Stimulated activated naive CD8-positive, alpha-beta T cell treated with anti-CD3 and anti-CD28 coated beads, Interleukin-15, amount 100 ng/mL, for 72 hours (primary cell): ENCODE results near the gene IFFO2.

Experiments
- ATAC-seq: fragments of 150-1000 bp; cut with Tn5 transposase; 2 replicates; pipeline ENCODE4 v1.10.0; 2021; ENCODE audit warnings: mild to moderate bottlenecking, moderate library complexity
- DNase-seq, 2 donors: peaks; one replicate each; pipeline ENCODE4 v3.0.0; 2021 to 2022
- H3K27ac Mint-ChIP-seq, 2 donors: one replicate each; pipeline ENCODE4 v1.8.0; 2022; ENCODE audit warnings: mild to moderate bottlenecking in 2 of 2, mixed read lengths in 2 of 2, moderate library complexity in 2 of 2
- H3K27me3 Mint-ChIP-seq: one replicate; pipeline ENCODE4 v1.8.0; 2022; ENCODE audit warnings: mixed read lengths
- H3K4me1 Mint-ChIP-seq: one replicate; pipeline ENCODE4 v1.8.0; 2022; ENCODE audit warnings: mild to moderate bottlenecking, mixed read lengths
- H3K4me3 Mint-ChIP-seq, 2 donors: one replicate each; pipeline ENCODE4 v1.8.0; 2022; ENCODE audit warnings: mild to moderate bottlenecking in 2 of 2, mixed read lengths in 2 of 2, moderate library complexity in 1 of 2
- H3K9me3 Mint-ChIP-seq, 2 donors: one replicate each; pipeline ENCODE4 v1.8.0; 2022; ENCODE audit warnings: mixed read lengths in 2 of 2

IFFO2 gene

DNA sequence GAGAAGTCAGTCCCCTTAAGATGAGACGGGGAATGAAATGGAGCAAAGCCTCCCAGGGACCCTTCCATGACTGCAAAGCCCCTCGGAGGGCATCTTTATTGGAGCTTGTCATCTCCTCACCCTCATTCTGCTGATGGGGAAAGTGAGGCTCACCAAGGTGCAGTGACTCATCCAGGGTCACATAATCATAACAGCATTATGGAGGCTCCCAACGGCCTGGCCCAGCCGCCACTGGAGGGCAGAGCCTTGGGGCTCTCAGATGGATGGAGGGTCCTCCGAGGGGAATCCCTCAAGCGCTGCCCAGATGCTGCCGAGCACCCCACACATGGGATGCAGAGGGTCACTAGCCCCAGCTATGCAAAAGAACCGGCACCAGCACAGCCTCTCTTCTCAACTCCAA lies 18.9 kb downstream of the IFFO2 start:
- Mint-ChIP-seq H3K27ac (no peak overlapping the region), H3K9me3 (no peaks in the 10 kb centered on the region), H3K27me3 (no peaks in the 10 kb centered on the region), H3K4me1 (peaks cover 85% of the 10 kb centered on the region), H3K4me3 (no peak overlapping the region)
- DNase-seq (no peak), ATAC-seq (no peak)

DNA sequence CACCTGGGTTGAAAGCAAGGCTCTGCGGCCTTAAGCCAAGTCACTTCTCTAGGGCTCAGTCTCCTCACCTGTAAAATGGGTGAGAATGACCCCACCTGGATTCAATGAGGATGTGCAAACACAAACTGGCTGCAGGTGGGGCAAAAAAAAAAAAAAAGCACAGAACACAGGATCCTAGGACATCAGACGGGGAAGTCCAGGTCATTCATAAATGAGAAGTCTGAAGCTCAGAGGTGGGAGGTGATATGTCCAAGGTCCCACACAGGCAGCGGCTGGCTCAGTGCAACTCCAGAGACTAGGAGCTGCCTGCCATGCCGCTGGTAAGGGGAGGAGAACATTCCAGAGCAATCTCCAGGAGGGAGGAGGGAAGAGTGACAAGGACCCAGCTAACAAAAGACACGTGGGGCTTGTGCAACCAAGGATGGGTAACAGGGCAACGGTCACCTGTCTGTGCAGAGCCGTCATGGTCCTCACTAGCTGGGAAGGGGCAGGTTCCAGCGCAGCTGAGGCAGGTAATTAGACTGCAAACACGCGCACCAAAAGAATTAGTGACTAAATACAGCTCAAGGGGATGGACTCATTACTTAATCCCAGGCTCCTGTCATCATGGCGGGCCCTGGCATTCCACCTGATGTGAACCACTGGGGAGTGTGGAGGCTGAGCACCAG lies 19.5 kb downstream of the IFFO2 start:
- peaks cover 89% of the 10 kb centered on the region for H3K4me1 Mint-ChIP-seq
- H3K27ac Mint-ChIP-seq = no peak overlapping the region
- no peaks in the 10 kb centered on the region for H3K9me3 Mint-ChIP-seq

DNA sequence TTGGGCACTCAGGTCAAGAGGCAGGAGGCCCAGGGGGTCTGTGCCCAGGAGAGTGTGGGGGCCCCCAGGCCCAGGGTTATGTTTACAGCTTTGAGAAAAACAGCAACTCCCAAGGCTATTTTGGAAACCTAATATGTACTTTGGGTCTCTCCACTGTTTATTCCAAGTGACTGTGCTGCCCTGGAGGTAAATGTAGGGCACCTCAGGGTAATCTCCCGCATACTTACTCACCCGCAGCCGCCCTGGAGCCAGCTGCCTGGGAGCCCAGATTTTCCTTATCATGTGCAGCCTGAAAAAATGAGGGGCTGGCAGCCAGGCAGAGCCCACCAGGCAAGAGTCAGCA lies 20.0 kb downstream of the IFFO2 start:
- no peak for DNase-seq
- no peaks in the 10 kb centered on the region for H3K27me3 Mint-ChIP-seq
- H3K9me3 Mint-ChIP-seq = no peaks in the 10 kb centered on the region
- H3K27ac Mint-ChIP-seq = peak overlapping the region in 1 of 2 donors; percentile 55
- no peak for ATAC-seq
- H3K4me1 Mint-ChIP-seq = peaks cover 89% of the 10 kb centered on the region
- no peak overlapping the region for H3K4me3 Mint-ChIP-seq

More for the DNA sequence above, 19.5 kb downstream of the IFFO2 start:
- no peak for ATAC-seq
- Mint-ChIP-seq H3K4me3 (no peak overlapping the region), H3K27me3 (no peaks in the 10 kb centered on the region)
- no peak for DNase-seq

DNA sequence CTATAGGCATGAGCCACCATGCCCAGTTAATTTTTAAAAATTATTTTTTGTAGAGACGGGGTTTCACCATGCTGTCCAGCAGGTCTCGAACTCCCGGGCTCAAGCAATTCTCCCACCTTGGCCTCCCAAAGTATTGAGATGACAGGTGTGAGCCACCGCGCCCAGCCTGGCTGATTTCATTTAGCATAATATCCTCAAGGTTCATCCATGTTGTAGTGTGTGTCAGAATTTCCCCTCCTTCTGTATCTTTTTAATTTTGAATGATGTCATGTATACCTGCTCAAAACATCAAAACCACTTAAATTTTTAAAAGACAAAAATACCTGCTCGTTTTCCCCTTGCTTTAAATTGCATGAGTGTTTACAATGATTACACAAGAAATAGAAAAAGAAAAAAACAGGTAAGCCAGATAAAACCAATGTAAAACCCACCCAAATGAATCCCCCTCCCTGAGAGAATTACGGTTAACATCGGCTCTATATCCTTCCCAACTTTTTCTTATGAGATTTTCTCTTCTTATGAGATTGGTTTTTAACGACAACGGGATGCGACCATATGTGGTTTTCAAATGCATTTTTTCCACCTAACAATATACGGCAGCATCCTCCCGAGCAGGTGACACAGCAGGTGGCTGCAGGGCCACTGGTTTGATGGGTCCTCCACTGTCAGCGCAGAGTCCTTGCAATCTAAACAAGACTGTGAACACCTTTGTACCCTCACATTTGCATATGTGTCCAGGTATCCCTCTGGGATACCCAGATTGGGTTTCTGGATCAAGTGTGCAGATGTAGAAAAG lies 22.1 kb downstream of the IFFO2 start:
- no peak for DNase-seq
- Mint-ChIP-seq H3K27ac (peak overlapping the region in 1 of 2 donors; percentile 81), H3K27me3 (no peaks in the 10 kb centered on the region), H3K4me3 (peak overlapping the region in 1 of 2 donors; percentile 59), H3K4me1 (peaks cover 90% of the 10 kb centered on the region), H3K9me3 (no peaks in the 10 kb centered on the region)
- ATAC-seq = no peak

DNA sequence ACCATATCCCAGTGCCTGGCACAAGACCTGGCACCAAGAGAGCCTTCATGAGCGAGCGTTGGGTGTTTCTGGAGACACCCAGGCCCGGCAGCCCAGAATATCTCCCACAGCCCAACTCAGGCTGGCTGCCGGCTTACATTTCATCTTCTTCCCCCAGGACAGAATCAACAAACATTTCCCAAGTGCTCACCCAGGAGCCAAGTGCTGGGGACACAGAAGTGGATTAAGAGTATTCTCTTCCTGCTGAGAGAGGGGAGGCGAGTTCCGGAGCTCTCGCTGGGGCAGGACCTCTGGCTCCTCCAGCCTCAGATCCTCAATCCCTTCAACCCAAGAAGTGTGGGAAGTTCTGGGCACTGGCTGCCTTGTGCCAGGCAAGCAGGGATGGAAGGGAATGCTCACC lies 23.6 kb downstream of the IFFO2 start:
- H3K4me1 Mint-ChIP-seq = peaks cover 100% of the 10 kb centered on the region

DNA sequence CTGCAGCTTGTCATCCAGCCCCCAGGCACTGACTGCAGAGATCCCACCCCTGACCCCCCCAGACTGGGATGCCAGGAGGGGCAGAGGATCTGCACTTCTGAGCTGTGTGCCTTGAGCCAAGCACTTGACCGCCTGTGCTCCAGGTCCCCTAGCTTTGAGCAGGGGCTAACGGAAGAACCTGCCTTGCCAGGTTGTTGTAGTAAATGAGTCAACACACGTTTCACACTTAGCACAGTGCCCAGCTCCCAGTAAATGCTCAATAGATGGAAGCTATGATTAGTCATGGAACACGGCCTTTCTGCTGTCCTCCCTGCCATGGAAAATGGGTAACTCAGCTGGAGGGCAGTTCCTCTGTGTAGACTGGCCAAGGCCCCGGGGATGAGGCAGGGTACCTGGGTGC lies 24.1 kb downstream of the IFFO2 start:
- no peak overlapping the region for H3K4me3 Mint-ChIP-seq
- H3K27me3 Mint-ChIP-seq = no peaks in the 10 kb centered on the region
- H3K9me3 Mint-ChIP-seq = no peaks in the 10 kb centered on the region
- DNase-seq = no peak
- ATAC-seq = no peak
- H3K27ac Mint-ChIP-seq = no peak overlapping the region
- H3K4me1 Mint-ChIP-seq = peaks cover 100% of the 10 kb centered on the region

More for the DNA sequence above, 23.6 kb downstream of the IFFO2 start:
- Mint-ChIP-seq H3K27ac (no peak overlapping the region), H3K9me3 (no peaks in the 10 kb centered on the region), H3K27me3 (no peaks in the 10 kb centered on the region), H3K4me3 (no peak overlapping the region)
- no peak for DNase-seq
- no peak for ATAC-seq

DNA sequence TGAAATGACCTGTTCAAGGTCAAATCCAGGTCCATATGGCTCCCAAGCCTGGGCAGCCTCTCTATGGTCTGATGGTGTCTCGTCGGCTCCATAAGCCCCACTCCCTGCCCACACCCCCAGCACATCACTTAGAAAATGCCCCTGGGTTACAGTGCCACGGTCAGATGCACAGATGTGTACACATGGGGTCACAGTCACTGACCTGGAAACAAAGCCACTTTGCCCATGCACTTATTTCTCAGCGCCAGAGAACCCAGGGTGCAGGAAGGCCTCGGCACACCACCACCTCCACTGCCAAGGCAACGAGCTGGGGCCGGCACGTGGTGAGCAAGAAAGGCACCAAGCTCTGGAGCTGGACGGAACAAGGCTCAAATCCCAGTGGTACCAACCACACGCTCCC lies 24.7 kb downstream of the IFFO2 start:
- DNase-seq (no peak), ATAC-seq (no peak)
- Mint-ChIP-seq H3K27ac (no peak overlapping the region), H3K27me3 (no peaks in the 10 kb centered on the region), H3K4me1 (peaks cover 100% of the 10 kb centered on the region), H3K4me3 (no peak overlapping the region), H3K9me3 (no peaks in the 10 kb centered on the region)

DNA sequence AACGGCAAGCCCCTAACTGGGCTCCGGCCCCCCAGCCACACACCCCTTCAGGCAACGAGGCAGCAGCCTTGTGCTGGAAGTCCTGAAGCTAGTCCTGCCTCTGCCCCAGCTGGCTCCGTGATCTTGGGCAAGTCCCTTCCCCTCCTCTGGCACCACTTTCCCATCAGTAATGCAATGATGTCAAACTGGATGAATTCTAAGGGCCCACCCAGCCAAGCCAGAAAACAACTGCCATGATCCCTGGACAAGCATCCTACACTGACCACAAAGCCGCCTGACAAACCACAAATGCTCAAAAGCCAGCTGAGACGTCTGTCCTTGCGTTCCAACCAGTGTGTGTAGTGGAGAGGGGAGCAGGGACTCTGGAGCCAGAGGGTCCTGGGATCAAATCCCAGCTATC lies 26.8 kb downstream of the IFFO2 start:
- ATAC-seq (no peak), DNase-seq (no peak)
- Mint-ChIP-seq H3K9me3 (no peaks in the 10 kb centered on the region), H3K4me3 (no peak overlapping the region), H3K27ac (no peak overlapping the region), H3K4me1 (peaks cover 100% of the 10 kb centered on the region), H3K27me3 (no peaks in the 10 kb centered on the region)

DNA sequence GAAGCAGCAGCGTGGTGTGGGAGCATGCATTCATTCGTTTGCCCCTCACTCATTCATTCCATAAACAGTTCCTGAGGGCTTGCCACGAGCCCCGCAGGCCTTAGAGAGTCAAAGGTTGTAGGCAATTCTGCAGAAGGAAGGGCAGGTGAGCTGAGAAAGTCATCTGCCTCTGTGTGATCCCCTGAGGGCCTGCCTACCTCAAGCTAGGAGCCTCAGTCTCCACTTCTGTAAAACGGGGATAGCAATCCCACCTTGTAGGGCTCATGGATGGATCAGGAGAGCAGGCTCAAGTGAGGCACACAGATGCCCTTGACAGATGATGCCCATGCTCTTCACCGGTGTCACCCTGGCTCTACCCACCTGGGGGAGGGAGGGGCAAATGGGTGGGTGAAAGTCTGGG lies 27.5 kb downstream of the IFFO2 start:
- no peak for ATAC-seq
- Mint-ChIP-seq H3K27ac (no peak overlapping the region), H3K4me1 (peaks cover 100% of the 10 kb centered on the region), H3K27me3 (no peaks in the 10 kb centered on the region), H3K4me3 (peak overlapping the region in 1 of 2 donors; percentile 64), H3K9me3 (no peaks in the 10 kb centered on the region)
- no peak for DNase-seq

DNA sequence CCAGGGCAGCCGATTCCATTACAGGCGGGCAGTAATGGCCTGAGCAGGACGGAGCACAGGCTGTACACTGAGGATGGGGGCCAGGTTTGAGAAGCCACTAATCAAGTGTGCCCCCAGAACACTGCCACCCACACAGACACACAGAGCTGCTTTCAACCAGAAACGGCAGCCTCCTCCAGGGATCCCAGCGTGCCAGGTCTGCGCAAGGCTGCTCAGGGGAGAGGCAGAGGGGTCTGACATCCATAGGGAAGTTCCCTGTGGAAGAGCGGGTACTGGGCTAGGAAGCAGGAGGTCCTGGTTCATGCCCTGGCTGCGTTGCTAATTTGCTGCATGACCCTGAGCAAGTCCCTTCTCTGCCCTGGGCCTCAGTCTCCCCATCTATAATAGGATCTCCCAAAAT lies 28.1 kb downstream of the IFFO2 start:
- H3K4me3 Mint-ChIP-seq = peak overlapping the region; percentile 89 to 97
- no peaks in the 10 kb centered on the region for H3K9me3 Mint-ChIP-seq

DNA sequence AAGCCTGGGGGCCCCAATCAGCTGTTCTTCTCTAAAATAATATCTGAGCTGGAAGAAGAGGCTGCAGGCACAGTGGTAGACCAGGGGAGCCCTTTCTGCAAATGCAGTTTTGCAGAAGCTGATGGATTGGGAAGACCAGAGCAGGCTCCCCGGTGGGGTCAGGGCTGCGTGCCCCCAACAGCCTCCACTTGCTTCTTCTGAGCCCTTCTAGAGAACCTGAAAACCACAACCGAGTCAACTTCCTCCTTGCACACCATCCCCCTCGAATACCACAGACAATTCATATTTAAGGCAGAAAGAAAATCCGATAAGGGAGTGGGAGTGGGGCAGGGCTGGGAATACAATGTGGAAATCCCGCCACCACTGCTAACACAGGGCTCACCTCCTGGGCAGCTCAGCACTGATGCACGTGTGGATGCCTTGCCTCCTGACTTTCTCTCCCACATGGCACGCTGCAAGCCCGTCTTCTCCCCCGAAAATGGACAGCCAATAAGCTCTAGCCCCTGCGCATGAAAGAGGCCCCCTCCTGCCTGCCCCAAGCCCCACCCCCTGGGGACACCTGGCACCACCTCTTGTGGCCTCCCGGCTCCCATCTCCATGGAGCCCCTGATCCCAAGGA lies 28.7 kb downstream of the IFFO2 start:
- peak; percentile 45 to 49 for DNase-seq
- peak overlapping the region; percentile 97 to 99 for H3K27ac Mint-ChIP-seq
- no peaks in the 10 kb centered on the region for H3K27me3 Mint-ChIP-seq
- no peaks in the 10 kb centered on the region for H3K9me3 Mint-ChIP-seq
- peak overlapping the region; percentile 89 to 97 for H3K4me3 Mint-ChIP-seq
- peak; percentile 41 for ATAC-seq
- peaks cover 100% of the 10 kb centered on the region for H3K4me1 Mint-ChIP-seq

More for the DNA sequence above, 28.1 kb downstream of the IFFO2 start:
- ATAC-seq = no peak
- DNase-seq = no peak
- Mint-ChIP-seq H3K4me1 (peaks cover 100% of the 10 kb centered on the region), H3K27ac (peak overlapping the region; percentile 97 to 99), H3K27me3 (no peaks in the 10 kb centered on the region)

DNA sequence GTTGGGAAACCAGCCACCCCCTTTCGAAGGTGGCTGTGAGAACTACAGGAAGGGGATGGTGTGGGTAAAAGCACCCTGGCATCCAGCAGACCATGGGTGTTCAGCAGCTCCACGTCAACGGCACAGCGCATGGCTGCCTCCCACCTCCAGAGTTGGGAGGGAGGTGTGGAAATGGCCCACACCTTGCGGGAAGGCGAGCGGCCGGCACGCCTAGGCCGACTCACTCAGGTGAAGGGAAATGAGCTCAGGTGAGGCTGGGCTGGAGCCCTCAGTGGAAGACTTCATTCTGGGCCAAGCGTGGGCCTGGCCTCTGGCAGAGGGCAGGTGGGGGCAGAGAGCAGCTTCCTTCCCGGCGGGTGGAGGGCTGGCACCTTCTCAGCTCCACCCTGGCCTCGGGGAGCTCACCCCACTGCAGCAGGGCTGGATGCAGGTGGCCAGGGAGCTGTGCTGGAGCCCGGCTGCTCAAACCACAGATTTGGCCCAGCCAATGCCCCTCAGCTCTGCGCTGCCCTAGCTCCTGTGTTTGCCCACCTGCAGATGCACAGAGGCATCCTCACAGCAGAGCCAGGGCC lies 29.3 kb downstream of the IFFO2 start:
- no peaks in the 10 kb centered on the region for H3K9me3 Mint-ChIP-seq
- peak; percentile 62 for ATAC-seq
- H3K27me3 Mint-ChIP-seq = no peaks in the 10 kb centered on the region
- H3K27ac Mint-ChIP-seq = peak overlapping the region; percentile 97 to 99
- peaks cover 100% of the 10 kb centered on the region for H3K4me1 Mint-ChIP-seq
- DNase-seq = no peak
- H3K4me3 Mint-ChIP-seq = peak overlapping the region; percentile 89 to 97

DNA sequence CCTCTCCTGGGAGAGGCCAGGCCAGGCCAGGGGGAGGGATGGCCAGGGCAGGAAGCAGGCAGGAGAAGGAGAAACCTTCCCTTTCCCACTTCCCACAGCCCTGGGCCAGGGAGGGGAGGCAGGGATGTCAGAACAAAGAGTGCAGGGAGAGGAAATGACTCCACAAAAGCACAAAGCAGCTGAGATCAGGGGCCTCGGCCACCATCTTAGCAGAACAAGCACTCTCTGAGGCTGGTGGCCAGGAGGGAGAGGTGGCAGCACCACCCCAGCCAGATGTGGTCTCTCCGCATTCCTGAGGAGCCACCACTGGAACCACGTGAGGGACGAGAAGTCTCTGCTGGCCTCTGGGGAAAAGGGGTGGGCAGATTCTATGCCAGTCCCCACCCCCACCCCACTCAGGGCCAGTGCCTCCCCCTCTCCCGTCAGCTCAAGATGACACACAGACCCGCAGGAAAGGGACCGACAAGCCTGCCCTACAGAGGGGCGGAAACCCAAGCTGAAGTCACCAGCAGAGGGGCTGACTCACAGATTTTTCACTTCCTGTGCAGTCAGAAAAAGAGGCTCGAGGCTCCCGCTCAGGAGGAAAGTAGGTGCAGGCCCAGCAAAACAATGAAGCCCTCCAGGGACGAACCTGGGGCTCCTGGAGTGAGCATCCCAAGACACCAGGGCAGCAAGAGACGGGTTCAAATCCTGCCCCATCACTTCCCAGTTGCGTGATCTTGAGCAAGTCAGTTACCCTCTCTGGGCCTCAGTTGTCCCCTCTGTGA lies 30.0 kb downstream of the IFFO2 start:
- H3K4me1 Mint-ChIP-seq = peaks cover 95% of the 10 kb centered on the region
- H3K27ac Mint-ChIP-seq = peak overlapping the region; percentile 97 to 99
- H3K27me3 Mint-ChIP-seq = no peaks in the 10 kb centered on the region
- H3K4me3 Mint-ChIP-seq = peak overlapping the region; percentile 89 to 97
- DNase-seq = peak; percentile 80 to 91
- H3K9me3 Mint-ChIP-seq = no peaks in the 10 kb centered on the region
- ATAC-seq = peak; percentile 96

DNA sequence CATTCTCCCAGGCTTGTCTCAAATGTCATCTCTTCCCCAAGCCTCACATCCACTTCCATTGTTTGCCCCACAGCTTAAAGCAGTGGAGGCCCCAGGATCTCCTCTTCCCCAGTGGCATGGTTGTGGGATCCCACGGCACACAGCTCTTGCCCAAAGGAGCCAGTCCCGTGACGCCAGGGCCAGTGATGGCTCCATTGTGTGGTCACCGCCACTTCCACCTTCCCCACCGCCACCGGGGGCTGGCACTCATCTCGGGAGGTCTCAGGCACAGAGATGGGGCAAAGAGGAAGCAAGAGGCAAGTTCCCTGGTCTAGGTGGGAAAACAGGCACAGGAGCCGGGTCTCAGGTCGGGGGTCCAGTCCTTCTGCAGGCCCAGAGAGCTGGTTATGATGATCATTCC lies 31.2 kb downstream of the IFFO2 start:
- Mint-ChIP-seq H3K4me3 (peak overlapping the region; percentile 2 to 51), H3K27ac (peak overlapping the region in 1 of 2 donors; percentile 43), H3K27me3 (no peaks in the 10 kb centered on the region), H3K4me1 (peaks cover 83% of the 10 kb centered on the region), H3K9me3 (no peaks in the 10 kb centered on the region)
- DNase-seq (no peak), ATAC-seq (no peak)

DNA sequence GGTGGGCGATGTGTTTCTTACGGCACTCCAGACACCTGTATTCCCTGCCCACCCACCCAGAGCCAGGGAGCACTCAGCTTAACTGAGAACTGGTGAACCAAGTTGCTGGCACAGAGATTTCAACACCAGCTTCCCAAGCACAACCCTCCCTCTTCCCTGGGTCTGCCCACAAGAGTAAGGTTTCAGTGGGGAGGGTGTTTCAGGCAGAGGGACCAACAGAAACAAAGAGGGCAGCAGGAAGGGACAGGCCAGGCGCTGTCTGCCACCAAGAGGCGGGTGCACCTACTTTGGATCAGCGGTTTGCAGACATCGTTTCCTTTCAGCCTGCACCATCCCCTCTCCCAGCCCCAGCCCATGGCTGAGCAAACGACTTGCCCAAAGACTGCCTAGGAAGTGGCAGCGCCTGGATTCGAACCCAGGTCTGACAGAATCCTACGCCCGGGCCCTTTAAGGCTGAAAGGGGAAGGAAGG lies 32.2 kb downstream of the IFFO2 start:
- no peak for ATAC-seq
- Mint-ChIP-seq H3K27me3 (no peaks in the 10 kb centered on the region), H3K27ac (no peak overlapping the region), H3K4me3 (peak overlapping the region in 1 of 2 donors; percentile 54), H3K4me1 (peaks cover 74% of the 10 kb centered on the region), H3K9me3 (no peaks in the 10 kb centered on the region)
- no peak for DNase-seq
